HG02943 (cell line): ENCODE data around the gene CCNDBP1.
"Not testable (repeated sequence)": the region's sequence is repeated elsewhere in the genome, so short reads cannot be mapped to it uniquely, and the experiment has no call there.

ENCODE experiments used
- ATAC-seq: cut with Tn5 transposase; IDR thresholded peaks from one replicate; pipeline ENCODE4 v1.9.1; 2021; ENCODE audit warnings: mild to moderate bottlenecking, low read depth, moderate library complexity; ENCODE audit not compliant: unreplicated experiment

CCNDBP1 gene

GRCh38 chr15:43190178-43190577 is 5.0 kb downstream of the CCNDBP1 start:
- ATAC-seq: no peak

GRCh38 chr15:43193710-43194109 is 8.5 kb downstream of the CCNDBP1 start:
- no peak for ATAC-seq

DNA sequence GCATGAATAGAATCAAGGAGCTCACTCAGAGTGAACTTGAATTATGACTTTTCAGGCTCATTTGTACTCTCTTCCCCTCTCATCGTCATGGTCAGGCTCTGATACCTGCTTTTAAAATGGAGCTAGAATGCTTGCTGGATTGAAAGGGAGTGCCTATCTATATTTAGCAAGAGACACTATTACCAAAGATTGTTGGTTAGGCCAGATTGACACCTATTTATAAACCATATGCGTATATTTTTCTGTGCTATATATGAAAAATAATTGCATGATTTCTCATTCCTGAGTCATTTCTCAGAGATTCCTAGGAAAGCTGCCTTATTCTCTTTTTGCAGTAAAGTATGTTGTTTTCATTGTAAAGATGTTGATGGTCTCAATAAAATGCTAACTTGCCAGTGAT is 9.6 kb downstream of the CCNDBP1 start:
- no peak for ATAC-seq

- ATAC-seq: no peak
Measured at GRCh38 chr15:43196760-43197548, 11.8 kb downstream of the CCNDBP1 start.

DNA sequence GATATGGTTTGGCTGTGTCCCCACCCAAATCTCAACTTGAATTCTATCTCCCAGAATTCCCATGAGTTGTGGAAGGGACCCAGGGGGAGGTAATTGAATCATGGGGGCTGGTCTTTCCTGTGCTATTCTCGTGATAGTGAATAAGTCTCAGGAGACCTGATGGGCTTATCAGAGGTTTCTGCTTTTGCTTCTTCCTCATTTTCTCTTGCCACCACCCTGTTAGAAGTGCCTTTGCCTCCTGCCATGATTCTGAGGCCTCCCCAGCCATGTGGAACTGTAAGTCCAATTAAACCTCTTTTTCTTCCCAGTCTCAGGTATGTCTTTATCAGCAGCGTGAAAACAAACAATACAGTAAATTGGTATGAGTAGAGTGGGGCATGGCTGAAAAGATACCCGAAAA is 12.6 kb downstream of the CCNDBP1 start:
- ATAC-seq: not testable (repeated sequence)

DNA sequence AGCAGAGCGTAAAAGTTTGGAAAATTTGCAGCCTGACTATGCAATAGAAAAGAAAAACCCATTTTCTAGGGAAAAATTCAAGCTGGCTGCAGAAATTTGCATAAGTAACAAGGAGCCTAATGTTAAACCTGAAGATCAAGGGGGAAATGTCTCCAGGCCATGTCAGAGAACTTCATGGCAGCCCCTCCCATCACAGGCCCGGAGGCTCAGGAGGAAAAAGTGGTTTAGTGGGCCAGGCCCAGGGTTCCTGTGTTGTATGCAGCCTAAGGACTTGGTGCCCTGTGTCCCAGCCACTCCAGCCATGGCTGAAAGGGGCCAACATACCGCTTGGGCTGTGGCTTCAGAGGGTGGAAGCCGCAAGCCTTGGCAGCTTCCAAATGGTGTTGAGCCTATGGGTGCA is 13.4 kb downstream of the CCNDBP1 start:
- ATAC-seq: not testable (repeated sequence)

- no peak for ATAC-seq
Measured at GRCh38 chr15:43198992-43199391, 13.8 kb downstream of the CCNDBP1 start.

DNA sequence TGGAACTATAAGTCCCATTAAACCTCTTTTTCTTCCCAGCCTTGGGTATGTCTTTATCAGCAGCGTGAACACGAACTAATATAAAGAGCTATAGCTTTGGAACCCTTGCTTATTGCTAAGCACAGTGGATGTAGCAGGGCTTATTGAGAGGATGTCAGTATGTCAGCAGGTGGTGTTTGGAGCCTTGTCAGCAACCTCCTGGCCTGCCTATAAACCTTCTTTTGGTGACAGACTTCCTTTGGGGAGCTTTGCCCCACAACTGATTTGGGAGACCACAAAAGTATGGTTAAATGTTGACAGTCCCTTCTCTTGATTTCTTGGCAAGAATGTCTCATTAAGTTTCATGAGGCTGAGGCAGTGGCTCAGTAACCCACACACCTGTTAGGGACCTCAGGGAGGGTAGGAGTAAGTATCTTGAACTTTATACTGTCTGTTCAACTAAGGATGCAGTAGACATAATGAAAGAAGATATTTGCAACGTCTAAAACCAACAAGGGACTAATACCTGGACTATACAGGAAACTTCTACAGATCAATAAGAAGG is 14.8 kb downstream of the CCNDBP1 start:
- no peak for ATAC-seq

- ATAC-seq: no peak
Measured at GRCh38 chr15:43204016-43204901, 19.1 kb downstream of the CCNDBP1 start.

DNA sequence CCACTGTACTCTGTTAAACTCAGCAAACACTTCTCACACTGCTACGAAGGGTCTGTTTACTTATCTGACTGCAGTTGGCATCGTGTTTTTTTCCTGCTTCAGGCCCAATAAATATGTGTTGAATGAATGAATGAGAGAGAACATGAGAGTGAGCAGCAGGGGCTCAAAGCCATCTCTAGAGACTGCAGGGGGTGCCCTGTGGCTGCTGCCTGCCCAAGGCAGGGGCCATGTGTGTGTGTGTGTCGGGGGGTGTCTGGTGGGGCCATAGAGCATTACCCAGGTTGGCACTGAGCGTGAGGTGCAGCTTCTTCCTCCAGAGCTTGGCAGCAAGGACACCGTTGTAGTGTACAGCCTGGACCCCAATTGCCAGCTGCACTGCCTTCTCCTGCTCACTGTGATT is 20.9 kb downstream of the CCNDBP1 start:
- ATAC-seq: no peak

DNA sequence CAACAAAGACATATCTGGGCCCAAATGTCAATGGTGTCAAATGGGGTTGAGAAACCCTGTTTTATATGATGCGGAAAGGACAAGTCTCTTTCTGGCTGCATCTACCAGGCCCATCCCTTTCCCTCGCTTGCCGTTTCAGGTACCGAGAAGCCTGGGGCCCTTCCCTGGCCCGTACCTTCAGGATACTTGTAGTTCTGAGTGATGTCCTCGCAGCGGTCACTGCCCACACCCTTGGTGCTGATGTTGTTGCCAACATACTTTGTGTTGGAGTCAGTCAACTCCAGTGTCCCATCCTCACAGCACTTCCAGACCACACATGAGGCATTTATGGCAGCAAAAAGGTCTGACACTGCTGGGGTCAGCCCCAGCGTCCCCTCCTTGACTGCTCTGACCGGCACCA is 21.8 kb downstream of the CCNDBP1 start:
- ATAC-seq: no peak

GRCh38 chr15:43208052-43209002 is 23.1 kb downstream of the CCNDBP1 start:
- no peak for ATAC-seq

GRCh38 chr15:43209059-43209824 is 24.0 kb downstream of the CCNDBP1 start:
- no peak for ATAC-seq

DNA sequence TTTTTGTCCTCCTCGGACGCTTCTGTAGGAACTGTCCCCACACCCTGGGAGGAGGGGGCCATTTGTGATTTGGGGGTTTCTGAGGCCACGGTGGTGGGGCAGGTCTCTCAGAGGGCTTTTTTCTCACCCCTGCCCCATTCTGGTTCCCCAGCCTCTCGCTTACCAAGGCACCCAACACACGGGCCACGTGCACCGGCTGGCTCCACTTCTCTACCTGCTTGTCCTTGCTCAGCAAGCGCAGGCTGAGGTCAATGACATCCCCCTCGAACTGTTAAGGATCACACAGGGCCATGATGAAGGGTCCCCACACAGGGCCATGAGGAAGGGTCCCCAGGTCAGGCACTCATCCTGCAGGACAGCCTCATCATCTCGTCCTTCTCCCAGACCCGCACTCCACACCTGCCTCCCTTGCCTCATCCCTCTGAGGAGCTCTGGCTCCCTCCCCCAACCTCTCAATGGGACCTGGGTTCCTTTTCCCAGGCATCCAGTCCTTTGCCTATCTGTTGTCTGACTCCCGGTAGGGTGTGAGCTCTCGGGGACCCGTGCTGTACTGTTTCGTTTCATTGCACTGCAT is 25.1 kb downstream of the CCNDBP1 start:
- no peak for ATAC-seq

GRCh38 chr15:43210807-43211206 is 25.6 kb downstream of the CCNDBP1 start:
- no peak for ATAC-seq

GRCh38 chr15:43211224-43211735 is 26.1 kb downstream of the CCNDBP1 start:
- no peak for ATAC-seq

GRCh38 chr15:43212299-43212698 is 27.1 kb downstream of the CCNDBP1 start:
- ATAC-seq: no peak

- ATAC-seq: no peak
Measured at GRCh38 chr15:43212951-43213350, 27.7 kb downstream of the CCNDBP1 start.

- ATAC-seq: no peak
Measured at GRCh38 chr15:43213466-43213865, 28.3 kb downstream of the CCNDBP1 start.
